NCI-H774 (cell line): ENCODE measurements around the gene SORCS2.

ENCODE experiments used
- DNase-seq: peaks from one replicate; lab custom pipeline; 2025; lab: John Stamatoyannopoulos, UW

The SORCS2 gene

GRCh38 chr4:7734651-7735260, 542.4 kb downstream of the SORCS2 start:
- no peak for DNase-seq

GRCh38 chr4:7735395-7735794, 543.1 kb downstream of the SORCS2 start:
- no peak for DNase-seq

GRCh38 chr4:7735961-7736360, 543.6 kb downstream of the SORCS2 start:
- no peak for DNase-seq

GRCh38 chr4:7736436-7737267, 544.3 kb downstream of the SORCS2 start:
- no peak for DNase-seq

- no peak for DNase-seq
Measured at GRCh38 chr4:7737268-7737645, 544.9 kb downstream of the SORCS2 start.

GRCh38 chr4:7737752-7738457, 545.6 kb downstream of the SORCS2 start:
- DNase-seq, result no peak

GRCh38 chr4:7738458-7739076, 546.2 kb downstream of the SORCS2 start:
- no peak for DNase-seq

- DNase-seq, result no peak
Measured at GRCh38 chr4:7739077-7739917, 547.0 kb downstream of the SORCS2 start.

GRCh38 chr4:7739918-7740865, 547.9 kb downstream of the SORCS2 start:
- DNase-seq, result no peak

- no peak for DNase-seq
Measured at GRCh38 chr4:7740866-7741525, 548.7 kb downstream of the SORCS2 start.

- no peak for DNase-seq
Measured at GRCh38 chr4:7741946-7742806, 549.8 kb downstream of the SORCS2 start.

GRCh38 chr4:7742807-7743280, 550.5 kb downstream of the SORCS2 start:
- DNase-seq, result no peak

- DNase-seq, result no peak
Measured at GRCh38 chr4:7744142-7744804, 551.9 kb downstream of the SORCS2 start.

GRCh38 chr4:7745301-7745885, 553.1 kb downstream of the SORCS2 start:
- no peak for DNase-seq

GRCh38 chr4:7746351-7747061, 554.2 kb downstream of the SORCS2 start:
- DNase-seq, result no peak

- no peak for DNase-seq
Measured at GRCh38 chr4:7747062-7747385, 554.7 kb downstream of the SORCS2 start.

- no peak for DNase-seq
Measured at GRCh38 chr4:7747566-7747965, 555.2 kb downstream of the SORCS2 start.
